HepG2 (cell line): ENCODE results near the gene ARFGAP2. TPM values are rescaled to one million over a fixed set of nuclear protein-coding genes. Genes with fewer than 3 reads are reported as not detected.
A peak's percentile ranks its signal among the peaks of the same experiment; 100 is the strongest.

Experiments
- ATAC-seq: fragments of 200-7000 bp; cut with Tn5 transposase; 3 replicates; pipeline ENCODE4 v1.9.1; 2020; ENCODE audit warnings: mild to moderate bottlenecking, moderate library complexity
- BruUV-seq: library from RNA; stranded (reverse); fragments of 400-500 nt; replicated peaks from 2 replicates; lab custom pipeline; 2021; lab: Mats Ljungman, UMichigan
- CTCF ChIA-PET: fragments of 300-600 bp; formaldehyde crosslinking; extraction: SDS; loops from one replicate; lab custom pipeline; 2021; ENCODE audit warnings: low total read pairs, inconsistent platforms, low intra/inter-chr PET ratio; lab: Yijun Ruan, JAX
- POLR2A ChIA-PET: fragments of 350-600 bp; sonication (Branson Sonifier 250); formaldehyde crosslinking; loops from one replicate; lab custom pipeline; 2020; ENCODE audit warnings: antibody characterized with exemption, inconsistent platforms; lab: Yijun Ruan, JAX
- DNase-seq: peaks from one replicate; pipeline ENCODE4 v3.0.0-alpha.2; 2015; ENCODE audit warnings: low spot score
- FAIRE-seq: peaks from 3 replicates; lab custom pipeline; 2011; peaks lifted over from hg19 to GRCh38; lab: Jason Lieb, UNC
- H2AFZ ChIP-seq: one replicate; pipeline ENCODE4 v1.6.1; 2011; ENCODE audit warnings: low read length, inconsistent platforms
- H3K27ac ChIP-seq: fragments of 300-600 bp; 3 replicates; pipeline ENCODE4 v1.8.0; 2011; ENCODE audit warnings: mixed run types, mild to moderate bottlenecking, mixed read lengths, low read length, inconsistent platforms; ENCODE audit not compliant: insufficient read depth; ENCODE audit errors: extremely low read length
- H3K27me3 ChIP-seq, 2 experiments: fragments of 200-600 bp in 1 of 2; 2 replicates in 1 of 2; 3 replicates in 1 of 2; pipeline versions ENCODE4 v1.6.0 to v1.8.0; 2011; ENCODE audit warnings: low read length in 2 of 2, mild to moderate bottlenecking in 2 of 2, moderate library complexity in 2 of 2, inconsistent platforms in 1 of 2; ENCODE audit not compliant: insufficient read depth in 2 of 2, control insufficient read depth in 1 of 2
- H3K36me3 ChIP-seq, 2 experiments: fragments of 200-600 bp in 1 of 2; replicated peaks in 1 of 2; 2 replicates in 1 of 2; 3 replicates in 1 of 2; pipeline versions ENCODE4 v1.5.1 to v1.8.0; 2011; ENCODE audit warnings: low read length in 2 of 2, inconsistent platforms in 1 of 2; ENCODE audit not compliant: insufficient read depth in 2 of 2, control insufficient read depth in 1 of 2
- H3K4me1 ChIP-seq: 2 replicates; pipeline ENCODE4 v1.5.1; 2012; ENCODE audit warnings: low read length, inconsistent platforms; ENCODE audit not compliant: insufficient read depth
- H3K4me2 ChIP-seq: 2 replicates; pipeline ENCODE4 v1.6.0; 2011; ENCODE audit warnings: low read depth, low read length, inconsistent platforms
- H3K4me3 ChIP-seq, 3 experiments: fragments of 200-600 bp in 1 of 3; sonication (generic), shearing (Covaris generic) in 1 of 3; replicated peaks in 1 of 3; 2 replicates each; pipeline ENCODE4 v1.5.1; 2011 to 2016; ENCODE audit warnings: low read length in 3 of 3, inconsistent platforms in 2 of 3, low read depth in 2 of 3, mild to moderate bottlenecking in 2 of 3, control low read depth in 1 of 3, mixed read lengths in 1 of 3; ENCODE audit not compliant: insufficient read depth in 1 of 3
- H3K79me2 ChIP-seq: one replicate; pipeline ENCODE4 v1.6.1; 2011; ENCODE audit warnings: low read length, inconsistent platforms; ENCODE audit not compliant: insufficient read depth
- H3K9ac ChIP-seq: 2 replicates; pipeline ENCODE4 v1.6.0; 2011; ENCODE audit warnings: mild to moderate bottlenecking, low read depth, low read length, inconsistent platforms; ENCODE audit not compliant: insufficient read depth
- H3K9me3 ChIP-seq: 2 replicates; pipeline ENCODE4 v1.5.1; 2012; ENCODE audit warnings: mild to moderate bottlenecking, low read length
- H4K20me1 ChIP-seq: 2 replicates; pipeline ENCODE4 v1.6.0; 2011; ENCODE audit warnings: inconsistent platforms, mild to moderate bottlenecking, low read length, moderate library complexity; ENCODE audit not compliant: insufficient read depth
- ATF4 ChIP-seq, 2 experiments: fragments of 450-650 bp in 1 of 2; sonication (generic) in 1 of 2; formaldehyde crosslinking; IDR thresholded peaks; 2 replicates each; pipeline versions ENCODE4 v1.5.0 to v1.8.0; 2020 to 2022; ENCODE audit warnings: mild to moderate bottlenecking in 1 of 2, missing genetic modification reagents in 1 of 2
- BCL6 ChIP-seq: IDR thresholded peaks from 2 replicates; pipeline ENCODE4 v1.6.1; 2016; ENCODE audit warnings: missing genetic modification reagents, missing compliant biosample characterization
- CEBPB ChIP-seq: IDR thresholded peaks from 2 replicates; pipeline ENCODE4 v1.6.1; 2011; ENCODE audit warnings: low read depth, low read length, improper control_type of control experiment, borderline replicate concordance
- CEBPG ChIP-seq: IDR thresholded peaks from 2 replicates; pipeline ENCODE4 v1.6.1; 2016
- FOSL2 ChIP-seq: sonication (generic); formaldehyde crosslinking; IDR thresholded peaks from 2 replicates; pipeline ENCODE4 v1.4.0; 2020; ENCODE audit warnings: missing genetic modification reagents
- GFI1 ChIP-seq: sonication (generic); formaldehyde crosslinking; IDR thresholded peaks from 2 replicates; pipeline ENCODE4 v1.5.0; 2020; ENCODE audit warnings: missing genetic modification reagents, mild to moderate bottlenecking, borderline replicate concordance
- HBP1 ChIP-seq: IDR thresholded peaks from 2 replicates; pipeline ENCODE4 v1.6.1; 2016; ENCODE audit warnings: low read depth, control low read depth
- HMG20A ChIP-seq: IDR thresholded peaks from 2 replicates; pipeline ENCODE4 v1.6.1; 2016; ENCODE audit warnings: borderline replicate concordance
- MATR3 ChIP-seq: sonication (generic); formaldehyde crosslinking; IDR thresholded peaks from 2 replicates; pipeline ENCODE4 v1.4.0; 2020; ENCODE audit warnings: missing genetic modification reagents
- MED1 ChIP-seq: sonication (generic); formaldehyde crosslinking; IDR thresholded peaks from 2 replicates; pipeline ENCODE4 v1.4.0; 2020; ENCODE audit warnings: missing genetic modification reagents
- MXD3 ChIP-seq: IDR thresholded peaks from 2 replicates; pipeline ENCODE4 v1.6.1; 2016; ENCODE audit warnings: mild to moderate bottlenecking, missing biosample characterization, missing genetic modification reagents
- SAP130 ChIP-seq: IDR thresholded peaks from 2 replicates; pipeline ENCODE4 v1.6.1; 2016; ENCODE audit warnings: low read depth
- SRSF4 ChIP-seq: fragments of 200-400 bp; formaldehyde crosslinking; IDR thresholded peaks from one replicate; pipeline ENCODE4 v1.6.1; 2018; ENCODE audit warnings: mild to moderate bottlenecking, low read depth, low read length, moderate library complexity; ENCODE audit not compliant: poor library complexity, severe bottlenecking
- TFE3 ChIP-seq: IDR thresholded peaks from 2 replicates; pipeline ENCODE4 v1.6.1; 2016
- TOPORS ChIP-seq: sonication (generic); formaldehyde crosslinking; IDR thresholded peaks from 2 replicates; pipeline ENCODE4 v1.8.0; 2023; ENCODE audit warnings: mild to moderate bottlenecking, missing genetic modification reagents
- WGBS: methylation state at CpG from one replicate; pipeline ENCODE4 v1.1.6; 2017; ENCODE audit warnings: low lambda C conversion rate; 5-methylcytosine and 5-hydroxymethylcytosine counted together
- in situ Hi-C: cut with HindIII; loops from 2 replicates; pipeline ENCODE4 v1.10.0; 2017; ENCODE audit warnings: low pct_unique_long_range_greater_than_20kb; ENCODE audit not compliant: extremely low pct_ligation_motif_present
- intact Hi-C: fragments of 100-400 bp; cut with micrococcal nuclease; formaldehyde crosslinking; loops from one replicate; pipeline ENCODE4 v1.10.0; 2022; ENCODE audit not compliant: unreplicated experiment
- polyA plus RNA-seq, 8 experiments: library from polyadenylated mRNA; depleted of rRNA in 3 of 8; stranded (reverse) in 7 of 8; unstranded in 1 of 8; fragments of >200 nt; fragmentation: Illumina TruSeq in 4 of 8; extraction: Trizol in 4 of 8; gene quantifications; 2 replicates each; pipeline versions ENCODE4 v1.2.1 to v1.2.3, GENCODE V29; 2011 to 2016; ENCODE audit warnings: low read depth in 4 of 8, missing spikeins in 1 of 8, mixed read lengths in 1 of 8; ENCODE audit not compliant: insufficient read depth in 1 of 8
- total RNA-seq, 5 experiments: library from RNA; depleted of rRNA; stranded (reverse); fragments of >200 nt; fragmentation: Illumina TruSeq; extraction: Trizol; gene quantifications; 2 replicates each; pipeline ENCODE4 v1.2.3, GENCODE V29; 2016; ENCODE audit warnings: low read depth in 1 of 5
- TF ChIP-seq, protein P1 (sequence below): IDR thresholded peaks from 2 replicates; pipeline ENCODE4 v1.6.1; 2016

ARFGAP2 gene
- total and polyA plus RNA-seq, 2 of the 13 experiments (the other 11 are each of a cell fraction or from before 2014, with no cell fraction given): 32.3 to 75.3 TPM

DNA sequence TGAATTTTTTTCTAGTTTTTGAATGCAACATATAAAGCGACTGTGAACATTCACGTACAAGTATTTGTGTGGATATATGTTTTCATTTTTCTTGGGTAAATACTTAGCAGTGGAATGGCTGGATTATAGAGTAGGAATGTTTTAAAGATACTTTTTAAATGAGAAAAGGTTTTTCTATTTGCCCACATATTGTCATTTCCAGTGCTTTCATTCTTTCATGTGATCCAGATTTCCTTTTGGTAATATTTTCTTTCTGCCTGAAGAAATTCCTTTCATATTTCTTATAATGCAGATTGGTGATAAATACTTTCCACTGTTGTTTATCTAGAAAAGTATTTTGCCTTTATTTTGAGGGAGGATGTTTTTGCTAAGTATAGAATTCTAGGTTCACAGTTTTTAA, 46.0 kb upstream of the ARFGAP2 start (continued):
- TF ChIP-seq MXD3 (CRISPR knock-in tag) (no peak), TFE3 (CRISPR knock-in tag) (no peak), TOPORS (CRISPR knock-in tag) (no peak), MED1 (CRISPR knock-in tag) (no peak), GFI1 (CRISPR knock-in tag) (no peak)

DNA sequence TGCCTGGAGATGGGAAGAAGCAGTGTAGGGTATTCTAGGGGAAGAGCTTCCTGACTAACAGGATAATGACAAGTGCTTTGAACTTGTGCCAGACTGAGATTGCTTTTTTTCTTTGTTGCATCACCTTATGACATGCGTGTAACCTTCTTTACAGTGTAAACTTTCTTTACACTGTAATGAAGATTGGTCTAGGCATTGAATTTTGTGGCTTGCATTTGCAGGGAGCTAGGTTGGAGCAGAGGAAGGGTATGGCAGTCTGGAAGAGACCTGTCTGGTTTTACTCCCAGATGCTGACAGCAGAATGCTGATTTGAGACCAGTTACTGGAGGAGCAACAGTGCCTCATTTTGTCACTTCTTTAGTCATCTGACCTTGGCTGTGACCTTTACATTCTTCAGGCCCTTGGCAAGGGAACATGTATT, 43.7 kb upstream of the ARFGAP2 start:
- DNase-seq (peak; percentile 25), FAIRE-seq (no peak), ATAC-seq (no peak)
- H2AFZ ChIP-seq: no peak overlapping the region
- 81% methylated on average over 1 of the region's 1 CpG for WGBS
- peaks cover 48% of the 10 kb centered on the region for H3K4me1 ChIP-seq
- H3K4me3 ChIP-seq: no peak overlapping the region
- no peak overlapping the region for H3K4me2 ChIP-seq
- no TSS peak for BruUV-seq
- H3K79me2 ChIP-seq: peaks cover 37% of the 10 kb centered on the region
- H3K9ac ChIP-seq: no peak overlapping the region
- intact Hi-C loops: no loop called here
- peaks cover 5 to 22% of the 10 kb centered on the region in 2 experiments for H3K36me3 ChIP-seq
- peaks cover 22% of the 10 kb centered on the region for H4K20me1 ChIP-seq
- ChIA-PET CTCF (no interaction called here), POLR2A (interaction anchor here (0.7 to 2.1 kb wide), 13 partner anchors 10 to 303 kb away, joined by 3 to 15 read pairs (median 3); partner anchors contain the start of gene ACP2)
- TF ChIP-seq HMG20A (CRISPR knock-in tag) (0 out of 2 replicates have a peak, but pooled peaks have one; percentile 15), ATF4 (CRISPR knock-in tag; IDR thresholded peaks at IDR 0.05) (peak in 1 of 2 experiments; percentile 67; a peak in 2 of 4 replicates), MATR3 (CRISPR knock-in tag) (no peak), GFI1 (CRISPR knock-in tag) (peak; percentile 48; the same call in 1 of the 2 replicates), FOSL2 (peak; percentile 30; the same call in 1 of the 2 replicates), HBP1 (CRISPR knock-in tag) (no peak), CEBPG (CRISPR knock-in tag) (peak; percentile 46; the same call in 1 of the 2 replicates), CEBPB (peak; percentile 57; the same call in 1 of the 2 replicates), BCL6 (CRISPR knock-in tag) (0 out of 2 replicates have a peak, but pooled peaks have one; percentile 55), SAP130 (CRISPR knock-in tag) (0 out of 2 replicates have a peak, but pooled peaks have one; percentile 12), SRSF4 (no peak)
- TF ChIP-seq, protein P1, sequence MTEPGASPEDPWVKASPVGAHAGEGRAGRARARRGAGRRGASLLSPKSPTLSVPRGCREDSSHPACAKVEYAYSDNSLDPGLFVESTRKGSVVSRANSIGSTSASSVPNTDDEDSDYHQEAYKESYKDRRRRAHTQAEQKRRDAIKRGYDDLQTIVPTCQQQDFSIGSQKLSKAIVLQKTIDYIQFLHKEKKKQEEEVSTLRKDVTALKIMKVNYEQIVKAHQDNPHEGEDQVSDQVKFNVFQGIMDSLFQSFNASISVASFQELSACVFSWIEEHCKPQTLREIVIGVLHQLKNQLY (CRISPR knock-in tag): no peak
- H3K27me3 ChIP-seq: no peaks in the 10 kb centered on the region; a peak in 1 of 5 replicates
- in situ Hi-C loops: no loop called here
- no peak overlapping the region for H3K27ac ChIP-seq
- no peaks in the 10 kb centered on the region for H3K9me3 ChIP-seq
